HepG2 (cell line): ENCODE results near the gene POLG2. TPM values are rescaled to one million over a fixed set of nuclear protein-coding genes. Genes with fewer than 3 reads are reported as not detected.
A peak's percentile ranks its signal among the peaks of the same experiment; 100 is the strongest.

ENCODE experiments used
- ATAC-seq: fragments of 200-7000 bp; cut with Tn5 transposase; 3 replicates; pipeline ENCODE4 v1.9.1; 2020; ENCODE audit warnings: mild to moderate bottlenecking, moderate library complexity
- BruUV-seq: library from RNA; stranded (reverse); fragments of 400-500 nt; replicated peaks from 2 replicates; lab custom pipeline; 2021; lab: Mats Ljungman, UMichigan
- CTCF ChIA-PET: fragments of 300-600 bp; formaldehyde crosslinking; extraction: SDS; loops from one replicate; lab custom pipeline; 2021; ENCODE audit warnings: low total read pairs, inconsistent platforms, low intra/inter-chr PET ratio; lab: Yijun Ruan, JAX
- POLR2A ChIA-PET: fragments of 350-600 bp; sonication (Branson Sonifier 250); formaldehyde crosslinking; loops from one replicate; lab custom pipeline; 2020; ENCODE audit warnings: antibody characterized with exemption, inconsistent platforms; lab: Yijun Ruan, JAX
- DNase-seq: peaks from one replicate; pipeline ENCODE4 v3.0.0-alpha.2; 2015; ENCODE audit warnings: low spot score
- FAIRE-seq: peaks from 3 replicates; lab custom pipeline; 2011; peaks lifted over from hg19 to GRCh38; lab: Jason Lieb, UNC
- H2AFZ ChIP-seq: one replicate; pipeline ENCODE4 v1.6.1; 2011; ENCODE audit warnings: low read length, inconsistent platforms
- H3K27ac ChIP-seq: fragments of 300-600 bp; 3 replicates; pipeline ENCODE4 v1.8.0; 2011; ENCODE audit warnings: mixed run types, mild to moderate bottlenecking, mixed read lengths, low read length, inconsistent platforms; ENCODE audit not compliant: insufficient read depth; ENCODE audit errors: extremely low read length
- H3K27me3 ChIP-seq, 2 experiments: fragments of 200-600 bp in 1 of 2; 2 replicates in 1 of 2; 3 replicates in 1 of 2; pipeline versions ENCODE4 v1.6.0 to v1.8.0; 2011; ENCODE audit warnings: low read length in 2 of 2, mild to moderate bottlenecking in 2 of 2, moderate library complexity in 2 of 2, inconsistent platforms in 1 of 2; ENCODE audit not compliant: insufficient read depth in 2 of 2, control insufficient read depth in 1 of 2
- H3K36me3 ChIP-seq, 2 experiments: fragments of 200-600 bp in 1 of 2; replicated peaks in 1 of 2; 2 replicates in 1 of 2; 3 replicates in 1 of 2; pipeline versions ENCODE4 v1.5.1 to v1.8.0; 2011; ENCODE audit warnings: low read length in 2 of 2, inconsistent platforms in 1 of 2; ENCODE audit not compliant: insufficient read depth in 2 of 2, control insufficient read depth in 1 of 2
- H3K4me1 ChIP-seq: 2 replicates; pipeline ENCODE4 v1.5.1; 2012; ENCODE audit warnings: low read length, inconsistent platforms; ENCODE audit not compliant: insufficient read depth
- H3K4me2 ChIP-seq: 2 replicates; pipeline ENCODE4 v1.6.0; 2011; ENCODE audit warnings: low read depth, low read length, inconsistent platforms
- H3K4me3 ChIP-seq, 3 experiments: fragments of 200-600 bp in 1 of 3; sonication (generic), shearing (Covaris generic) in 1 of 3; replicated peaks in 1 of 3; 2 replicates each; pipeline ENCODE4 v1.5.1; 2011 to 2016; ENCODE audit warnings: low read length in 3 of 3, inconsistent platforms in 2 of 3, low read depth in 2 of 3, mild to moderate bottlenecking in 2 of 3, control low read depth in 1 of 3, mixed read lengths in 1 of 3; ENCODE audit not compliant: insufficient read depth in 1 of 3
- H3K79me2 ChIP-seq: one replicate; pipeline ENCODE4 v1.6.1; 2011; ENCODE audit warnings: low read length, inconsistent platforms; ENCODE audit not compliant: insufficient read depth
- H3K9ac ChIP-seq: 2 replicates; pipeline ENCODE4 v1.6.0; 2011; ENCODE audit warnings: mild to moderate bottlenecking, low read depth, low read length, inconsistent platforms; ENCODE audit not compliant: insufficient read depth
- H3K9me3 ChIP-seq: 2 replicates; pipeline ENCODE4 v1.5.1; 2012; ENCODE audit warnings: mild to moderate bottlenecking, low read length
- H4K20me1 ChIP-seq: 2 replicates; pipeline ENCODE4 v1.6.0; 2011; ENCODE audit warnings: inconsistent platforms, mild to moderate bottlenecking, low read length, moderate library complexity; ENCODE audit not compliant: insufficient read depth
- ATF3 ChIP-seq: sonication (generic); formaldehyde crosslinking; IDR thresholded peaks from 2 replicates; pipeline ENCODE4 v1.4.0; 2020; ENCODE audit warnings: missing genetic modification reagents
- CREB1 ChIP-seq, 2 experiments: fragments of 450-650 bp in 1 of 2; IDR thresholded peaks; 2 replicates each; pipeline ENCODE4 v1.6.1; 2016 to 2017; ENCODE audit warnings: control low read depth in 1 of 2, mild to moderate bottlenecking in 1 of 2, missing compliant biosample characterization in 1 of 2, missing genetic modification characterization in 1 of 2
- POLR2AphosphoS2 ChIP-seq: IDR thresholded peaks from 2 replicates; pipeline ENCODE4 v1.6.1; 2011; ENCODE audit warnings: low read depth, low read length, improper control_type of control experiment
- SOX13 ChIP-seq, 3 experiments: fragments of 450-650 bp in 1 of 3; sonication (generic) in 1 of 3; formaldehyde crosslinking in 1 of 3; IDR thresholded peaks in 2 of 3; conservative IDR thresholded peaks in 1 of 3; 2 replicates each; pipeline versions ENCODE4 v1.5.0 to v1.6.1; 2016 to 2020; ENCODE audit warnings: antibody characterized with exemption in 1 of 3, mild to moderate bottlenecking in 1 of 3, missing compliant biosample characterization in 1 of 3, missing genetic modification reagents in 1 of 3, moderate library complexity in 1 of 3
- ZBTB3 ChIP-seq: sonication (generic); formaldehyde crosslinking; IDR thresholded peaks from 2 replicates; pipeline ENCODE4 v1.4.0; 2020; ENCODE audit warnings: low read depth, mild to moderate bottlenecking, moderate library complexity, missing genetic modification reagents, borderline replicate concordance
- WGBS: methylation state at CpG from one replicate; pipeline ENCODE4 v1.1.6; 2017; ENCODE audit warnings: low lambda C conversion rate; 5-methylcytosine and 5-hydroxymethylcytosine counted together
- in situ Hi-C: cut with HindIII; loops from 2 replicates; pipeline ENCODE4 v1.10.0; 2017; ENCODE audit warnings: low pct_unique_long_range_greater_than_20kb; ENCODE audit not compliant: extremely low pct_ligation_motif_present
- intact Hi-C: fragments of 100-400 bp; cut with micrococcal nuclease; formaldehyde crosslinking; loops from one replicate; pipeline ENCODE4 v1.10.0; 2022; ENCODE audit not compliant: unreplicated experiment
- polyA plus RNA-seq, 8 experiments: library from polyadenylated mRNA; depleted of rRNA in 3 of 8; stranded (reverse) in 7 of 8; unstranded in 1 of 8; fragments of >200 nt; fragmentation: Illumina TruSeq in 4 of 8; extraction: Trizol in 4 of 8; gene quantifications; 2 replicates each; pipeline versions ENCODE4 v1.2.1 to v1.2.3, GENCODE V29; 2011 to 2016; ENCODE audit warnings: low read depth in 4 of 8, missing spikeins in 1 of 8, mixed read lengths in 1 of 8; ENCODE audit not compliant: insufficient read depth in 1 of 8
- total RNA-seq, 5 experiments: library from RNA; depleted of rRNA; stranded (reverse); fragments of >200 nt; fragmentation: Illumina TruSeq; extraction: Trizol; gene quantifications; 2 replicates each; pipeline ENCODE4 v1.2.3, GENCODE V29; 2016; ENCODE audit warnings: low read depth in 1 of 5
- TF ChIP-seq, protein P1 (sequence below): sonication (generic); formaldehyde crosslinking; conservative IDR thresholded peaks from 2 replicates; pipeline ENCODE4 v1.8.1; 2023; ENCODE audit warnings: missing genetic modification reagents
- TF ChIP-seq, protein P2 (sequence below): sonication (generic); formaldehyde crosslinking; IDR thresholded peaks from 2 replicates; pipeline ENCODE4 v1.4.0; 2020; ENCODE audit warnings: mild to moderate bottlenecking, low read depth, missing genetic modification reagents
- TF ChIP-seq, protein P3 (sequence below): sonication (generic); formaldehyde crosslinking; IDR thresholded peaks from 2 replicates; pipeline ENCODE4 v1.4.0; 2020; ENCODE audit warnings: mild to moderate bottlenecking, missing genetic modification reagents
- TF ChIP-seq, protein P4 (sequence below), 2 experiments: sonication (generic) in 1 of 2; formaldehyde crosslinking in 1 of 2; IDR thresholded peaks; 2 replicates each; pipeline versions ENCODE4 v1.6.1 to v1.9.0; 2014 to 2022; ENCODE audit warnings: antibody characterized with exemption in 1 of 2, borderline replicate concordance in 1 of 2, inconsistent platforms in 1 of 2, low read depth in 1 of 2, missing genetic modification reagents in 1 of 2

The POLG2 gene
- total and polyA plus RNA-seq, 2 of the 13 experiments (the other 11 are each of a cell fraction or from before 2014, with no cell fraction given) = 21.1 to 25.5 TPM

- no peak overlapping the region for H3K9ac ChIP-seq
- WGBS = 94% methylated on average over 5 of the region's 5 CpGs
- TF ChIP-seq, protein P1, sequence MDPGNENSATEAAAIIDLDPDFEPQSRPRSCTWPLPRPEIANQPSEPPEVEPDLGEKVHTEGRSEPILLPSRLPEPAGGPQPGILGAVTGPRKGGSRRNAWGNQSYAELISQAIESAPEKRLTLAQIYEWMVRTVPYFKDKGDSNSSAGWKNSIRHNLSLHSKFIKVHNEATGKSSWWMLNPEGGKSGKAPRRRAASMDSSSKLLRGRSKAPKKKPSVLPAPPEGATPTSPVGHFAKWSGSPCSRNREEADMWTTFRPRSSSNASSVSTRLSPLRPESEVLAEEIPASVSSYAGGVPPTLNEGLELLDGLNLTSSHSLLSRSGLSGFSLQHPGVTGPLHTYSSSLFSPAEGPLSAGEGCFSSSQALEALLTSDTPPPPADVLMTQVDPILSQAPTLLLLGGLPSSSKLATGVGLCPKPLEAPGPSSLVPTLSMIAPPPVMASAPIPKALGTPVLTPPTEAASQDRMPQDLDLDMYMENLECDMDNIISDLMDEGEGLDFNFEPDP (CRISPR knock-in tag) = no peak
- no peak for TF ChIP-seq SOX13 (IDR thresholded peaks at IDR 0.05)
- 0 out of 4 replicates have a peak, but pooled peaks of 1 of the 2 experiments have one; percentile 26 for TF ChIP-seq SOX13 (CRISPR knock-in tag; conservative IDR thresholded peaks at IDR 0.05 in 1 of 2, IDR thresholded peaks at IDR 0.05 in 1 of 2)
- TF ChIP-seq CREB1 (IDR thresholded peaks at IDR 0.05) = no peak
- peak; percentile 30; the same call in 1 of the 2 replicates for TF ChIP-seq CREB1 (CRISPR knock-in tag; IDR thresholded peaks at IDR 0.05)
- TF ChIP-seq, protein P2, sequence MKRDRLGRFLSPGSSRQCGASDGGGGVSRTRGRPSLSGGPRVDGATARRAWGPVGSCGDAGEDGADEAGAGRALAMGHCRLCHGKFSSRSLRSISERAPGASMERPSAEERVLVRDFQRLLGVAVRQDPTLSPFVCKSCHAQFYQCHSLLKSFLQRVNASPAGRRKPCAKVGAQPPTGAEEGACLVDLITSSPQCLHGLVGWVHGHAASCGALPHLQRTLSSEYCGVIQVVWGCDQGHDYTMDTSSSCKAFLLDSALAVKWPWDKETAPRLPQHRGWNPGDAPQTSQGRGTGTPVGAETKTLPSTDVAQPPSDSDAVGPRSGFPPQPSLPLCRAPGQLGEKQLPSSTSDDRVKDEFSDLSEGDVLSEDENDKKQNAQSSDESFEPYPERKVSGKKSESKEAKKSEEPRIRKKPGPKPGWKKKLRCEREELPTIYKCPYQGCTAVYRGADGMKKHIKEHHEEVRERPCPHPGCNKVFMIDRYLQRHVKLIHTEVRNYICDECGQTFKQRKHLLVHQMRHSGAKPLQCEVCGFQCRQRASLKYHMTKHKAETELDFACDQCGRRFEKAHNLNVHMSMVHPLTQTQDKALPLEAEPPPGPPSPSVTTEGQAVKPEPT (CRISPR knock-in tag) = no peak
- TF ChIP-seq ZBTB3 (CRISPR knock-in tag) = no peak
- 0 out of 2 replicates have a peak, but pooled peaks have one; percentile 26 for TF ChIP-seq POLR2AphosphoS2
- TF ChIP-seq, protein P3, sequence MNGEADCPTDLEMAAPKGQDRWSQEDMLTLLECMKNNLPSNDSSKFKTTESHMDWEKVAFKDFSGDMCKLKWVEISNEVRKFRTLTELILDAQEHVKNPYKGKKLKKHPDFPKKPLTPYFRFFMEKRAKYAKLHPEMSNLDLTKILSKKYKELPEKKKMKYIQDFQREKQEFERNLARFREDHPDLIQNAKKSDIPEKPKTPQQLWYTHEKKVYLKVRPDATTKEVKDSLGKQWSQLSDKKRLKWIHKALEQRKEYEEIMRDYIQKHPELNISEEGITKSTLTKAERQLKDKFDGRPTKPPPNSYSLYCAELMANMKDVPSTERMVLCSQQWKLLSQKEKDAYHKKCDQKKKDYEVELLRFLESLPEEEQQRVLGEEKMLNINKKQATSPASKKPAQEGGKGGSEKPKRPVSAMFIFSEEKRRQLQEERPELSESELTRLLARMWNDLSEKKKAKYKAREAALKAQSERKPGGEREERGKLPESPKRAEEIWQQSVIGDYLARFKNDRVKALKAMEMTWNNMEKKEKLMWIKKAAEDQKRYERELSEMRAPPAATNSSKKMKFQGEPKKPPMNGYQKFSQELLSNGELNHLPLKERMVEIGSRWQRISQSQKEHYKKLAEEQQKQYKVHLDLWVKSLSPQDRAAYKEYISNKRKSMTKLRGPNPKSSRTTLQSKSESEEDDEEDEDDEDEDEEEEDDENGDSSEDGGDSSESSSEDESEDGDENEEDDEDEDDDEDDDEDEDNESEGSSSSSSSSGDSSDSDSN = no peak
- TF ChIP-seq ATF3 = no peak
- TF ChIP-seq, protein P4, sequence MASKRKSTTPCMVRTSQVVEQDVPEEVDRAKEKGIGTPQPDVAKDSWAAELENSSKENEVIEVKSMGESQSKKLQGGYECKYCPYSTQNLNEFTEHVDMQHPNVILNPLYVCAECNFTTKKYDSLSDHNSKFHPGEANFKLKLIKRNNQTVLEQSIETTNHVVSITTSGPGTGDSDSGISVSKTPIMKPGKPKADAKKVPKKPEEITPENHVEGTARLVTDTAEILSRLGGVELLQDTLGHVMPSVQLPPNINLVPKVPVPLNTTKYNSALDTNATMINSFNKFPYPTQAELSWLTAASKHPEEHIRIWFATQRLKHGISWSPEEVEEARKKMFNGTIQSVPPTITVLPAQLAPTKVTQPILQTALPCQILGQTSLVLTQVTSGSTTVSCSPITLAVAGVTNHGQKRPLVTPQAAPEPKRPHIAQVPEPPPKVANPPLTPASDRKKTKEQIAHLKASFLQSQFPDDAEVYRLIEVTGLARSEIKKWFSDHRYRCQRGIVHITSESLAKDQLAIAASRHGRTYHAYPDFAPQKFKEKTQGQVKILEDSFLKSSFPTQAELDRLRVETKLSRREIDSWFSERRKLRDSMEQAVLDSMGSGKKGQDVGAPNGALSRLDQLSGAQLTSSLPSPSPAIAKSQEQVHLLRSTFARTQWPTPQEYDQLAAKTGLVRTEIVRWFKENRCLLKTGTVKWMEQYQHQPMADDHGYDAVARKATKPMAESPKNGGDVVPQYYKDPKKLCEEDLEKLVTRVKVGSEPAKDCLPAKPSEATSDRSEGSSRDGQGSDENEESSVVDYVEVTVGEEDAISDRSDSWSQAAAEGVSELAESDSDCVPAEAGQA (IDR thresholded peaks at IDR 0.05; ENCODE audit: low read depth) = no peak
- TF ChIP-seq, protein P4 (CRISPR knock-in tag; IDR thresholded peaks at IDR 0.05; ENCODE audit: borderline replicate concordance) = no peak
These were observed 6.5 kb upstream of the POLG2 start for GRCh38 chr17:64503341-64503740.

More at GRCh38 chr17:64503341-64503740, 6.5 kb upstream of the POLG2 start:
- CTCF ChIA-PET = no interaction called here
- Histone ChIP-seq H3K4me2 (peak overlapping the region; percentile 79; the same call in 1 of the 2 replicates), H4K20me1 (peaks cover 67% of the 10 kb centered on the region), H3K79me2 (peaks cover 49% of the 10 kb centered on the region), H3K4me3 (no peak overlapping the region), H2AFZ (no peak overlapping the region), H3K36me3 (peaks cover 26 to 56% of the 10 kb centered on the region in 2 experiments), H3K4me1 (peaks cover 66% of the 10 kb centered on the region), H3K9me3 (no peaks in the 10 kb centered on the region), H3K27me3 (peaks cover 0 to 3% of the 10 kb centered on the region in 2 experiments; a peak in 1 of 5 replicates), H3K27ac (no peak overlapping the region)
- ATAC-seq (no peak), FAIRE-seq (no peak), DNase-seq (no peak)
- BruUV-seq = no TSS peak
- intact Hi-C loops (no loop called here), in situ Hi-C loops (loop anchor here (10.0 kb wide), 1 partner anchor 659 kb away; the partner anchor contains the start of gene SMARCD2)
- POLR2A ChIA-PET = no interaction called here
